Naive thymus-derived CD4-positive, alpha-beta T cell (primary cell): ENCODE measurements around the gene HNRNPM. TPM values are rescaled to one million over a fixed set of nuclear protein-coding genes. Genes with fewer than 3 reads are reported as not detected.

Experiments
- ATAC-seq: fragments of 150-1000 bp; cut with Tn5 transposase; 2 replicates; pipeline ENCODE4 v1.10.0; 2021; ENCODE audit warnings: mild to moderate bottlenecking, moderate library complexity
- CTCF ChIA-PET: fragments of 350-600 bp; sonication (Branson Sonifier 250); formaldehyde crosslinking; loops from one replicate; lab custom pipeline; 2021; ENCODE audit warnings: antibody characterized with exemption; lab: Charles Lee
- POLR2A ChIA-PET: fragments of 350-600 bp; sonication (Branson Sonifier 250); formaldehyde crosslinking; loops from one replicate; lab custom pipeline; 2021; ENCODE audit warnings: antibody characterized with exemption, inconsistent platforms; lab: Charles Lee
- DNase-seq, 9 donors: peaks; one replicate each; pipeline versions ENCODE4 v3.0.0 to v3.0.0-alpha.2; 2020 to 2022; ENCODE audit warnings: mixed read lengths in 1 of 9
- H3K27ac ChIP-seq: one replicate; pipeline ENCODE4 v1.7.0; 2013; ENCODE audit warnings: mild to moderate bottlenecking, low read depth, low read length, moderate library complexity
- H3K27me3 ChIP-seq, 2 donors: one replicate each; pipeline ENCODE4 v1.7.0; 2013; ENCODE audit warnings: low read length in 2 of 2, mild to moderate bottlenecking in 2 of 2, moderate library complexity in 2 of 2; ENCODE audit not compliant: control insufficient read depth in 2 of 2, insufficient read depth in 2 of 2
- H3K36me3 ChIP-seq, 3 experiments: 1 replicate in 2 of 3; 2 replicates in 1 of 3; pipeline ENCODE4 v1.7.0; 2013; ENCODE audit warnings: low read length in 3 of 3, mild to moderate bottlenecking in 3 of 3, moderate library complexity in 1 of 3; ENCODE audit not compliant: insufficient read depth in 3 of 3, control insufficient read depth in 2 of 3
- H3K4me1 ChIP-seq, 2 donors: one replicate each; pipeline ENCODE4 v1.7.0; 2013; ENCODE audit warnings: low read length in 2 of 2, mild to moderate bottlenecking in 2 of 2, moderate library complexity in 1 of 2; ENCODE audit not compliant: control insufficient read depth in 2 of 2, insufficient read depth in 2 of 2
- H3K4me3 ChIP-seq: 2 replicates; pipeline ENCODE4 v1.7.0; 2013; ENCODE audit warnings: mild to moderate bottlenecking, low read length
- H3K9me3 ChIP-seq, 3 experiments: 1 replicate in 2 of 3; 2 replicates in 1 of 3; pipeline ENCODE4 v1.7.0; 2013; ENCODE audit warnings: low read length in 3 of 3; ENCODE audit not compliant: control insufficient read depth in 2 of 3
- H3K27ac Mint-ChIP-seq, 9 donors: one replicate each; pipeline ENCODE4 v1.8.0; 2020 to 2022; ENCODE audit warnings: mixed read lengths in 9 of 9, mild to moderate bottlenecking in 8 of 9, moderate library complexity in 5 of 9, inconsistent platforms in 2 of 9
- H3K27me3 Mint-ChIP-seq, 5 donors: one replicate each; pipeline ENCODE4 v1.8.0; 2021 to 2022; ENCODE audit warnings: mixed read lengths in 5 of 5, mild to moderate bottlenecking in 1 of 5
- H3K36me3 Mint-ChIP-seq, 5 donors: one replicate each; pipeline ENCODE4 v1.8.0; 2020 to 2022; ENCODE audit warnings: mixed read lengths in 5 of 5, mild to moderate bottlenecking in 3 of 5, inconsistent platforms in 1 of 5
- H3K4me1 Mint-ChIP-seq, 7 donors: one replicate each; pipeline ENCODE4 v1.8.0; 2020 to 2022; ENCODE audit warnings: mixed read lengths in 7 of 7, mild to moderate bottlenecking in 3 of 7, inconsistent platforms in 1 of 7
- H3K4me3 Mint-ChIP-seq, 10 donors: one replicate each; pipeline ENCODE4 v1.8.0; 2020 to 2022; ENCODE audit warnings: mild to moderate bottlenecking in 10 of 10, mixed read lengths in 10 of 10, moderate library complexity in 6 of 10, inconsistent platforms in 2 of 10
- H3K9me3 Mint-ChIP-seq, 11 donors: one replicate each; pipeline ENCODE4 v1.8.0; 2020 to 2022; ENCODE audit warnings: mixed read lengths in 11 of 11, mild to moderate bottlenecking in 4 of 11, inconsistent platforms in 1 of 11, moderate library complexity in 1 of 11
- intact Hi-C, 2 donors: fragments of 100-400 bp; cut with micrococcal nuclease; formaldehyde crosslinking; loops; one replicate each; pipeline ENCODE4 v1.15.1; 2023
- polyA plus RNA-seq, 2 donors: library from polyadenylated mRNA; unstranded; fragments of 300-500 nt; fragmentation: Illumina TruSeq; gene quantifications; one replicate each; pipeline ENCODE4 v1.2.3, GENCODE V29; 2021
- total RNA-seq, 6 experiments: library from RNA in 5 of 6; stranded (reverse) in 5 of 6; gene quantifications; 1 replicate in 5 of 6; 2 replicates in 1 of 6; pipeline ENCODE4 v1.2.3 and lab custom pipeline; 2021 to 2026

Gene HNRNPM
- total and polyA plus RNA-seq, 7 experiments from 2014 or later: 175 to 378 (median 272) TPM

GRCh38 chr19:8446061-8446709, 1.4 kb downstream of the HNRNPM start:
- DNase-seq (no peak), ATAC-seq (no peak)
- no peaks in the 10 kb centered on the region for H3K27me3 Mint-ChIP-seq
- peaks cover 39 to 62% (median 49%) of the 10 kb centered on the region in 7 donors for H3K4me1 Mint-ChIP-seq
- H3K4me3 ChIP-seq: peak overlapping the region; percentile 89
- CTCF ChIA-PET: interaction anchor here (0.8 to 2.1 kb wide), 3 partner anchors 10 to 133 kb away, joined by 3 to 6 read pairs (median 6); no protein-coding TSS in a partner anchor
- peaks cover 39 to 45% of the 10 kb centered on the region in 2 donors for H3K4me1 ChIP-seq
- peak overlapping the region; percentile 98 for H3K27ac ChIP-seq
- H3K27ac Mint-ChIP-seq: peak overlapping the region; percentile 87 to 95 (median 91)
- intact Hi-C loops: loop anchor here in 1 of 2 donors (5.0 kb wide), 1 partner anchor 139 kb away; the partner anchor contains the start of gene CD320
- H3K9me3 Mint-ChIP-seq: peaks cover 0 to 2% (median 0%) of the 10 kb centered on the region in 11 donors
- H3K4me3 Mint-ChIP-seq: peak overlapping the region; percentile 85 to 99 (median 93)
- H3K36me3 ChIP-seq: peaks cover 3 to 13% (median 4%) of the 10 kb centered on the region in 3 experiments
- H3K27me3 ChIP-seq: no peaks in the 10 kb centered on the region
- peaks cover 4 to 18% (median 12%) of the 10 kb centered on the region in 5 donors for H3K36me3 Mint-ChIP-seq
- POLR2A ChIA-PET: interaction anchor here (0.5 to 4.0 kb wide), 11 partner anchors 10 to 153 kb away, joined by 3 to 32 read pairs (median 4); partner anchors contain the start of genes MARCHF2 and ZNF414
- H3K9me3 ChIP-seq: no peaks in the 10 kb centered on the region

GRCh38 chr19:8449830-8450229, 5.1 kb downstream of the HNRNPM start:
- Mint-ChIP-seq H3K4me3 (peak overlapping the region in 9 of 10 donors; percentile 7 to 72 (median 52)), H3K9me3 (peaks cover 0 to under 1% (median 0%) of the 10 kb centered on the region in 11 donors), H3K36me3 (peaks cover 1 to 31% (median 13%) of the 10 kb centered on the region in 5 donors), H3K27ac (peak overlapping the region in 5 of 9 donors; percentile 18 to 56 (median 48)), H3K27me3 (no peaks in the 10 kb centered on the region), H3K4me1 (peaks cover 64 to 90% (median 77%) of the 10 kb centered on the region in 7 donors)
- POLR2A ChIA-PET: interaction anchor here (1.4 kb wide), 1 partner anchor 41 kb away, joined by 3 read pairs; no protein-coding TSS in a partner anchor
- H3K27me3 ChIP-seq: no peaks in the 10 kb centered on the region
- intact Hi-C loops: loop anchor here in 1 of 2 donors (5.0 kb wide), 1 partner anchor 143 kb away; the partner anchor contains the start of gene CD320
- H3K9me3 ChIP-seq: no peaks in the 10 kb centered on the region
- no peak for ATAC-seq
- H3K36me3 ChIP-seq: peaks cover 7 to 35% (median 8%) of the 10 kb centered on the region in 3 experiments
- CTCF ChIA-PET: interaction anchor here (1.0 kb wide), 1 partner anchor 48 kb away, joined by 3 read pairs; no protein-coding TSS in a partner anchor
- DNase-seq: no peak
- peaks cover 60 to 68% of the 10 kb centered on the region in 2 donors for H3K4me1 ChIP-seq
- no peak overlapping the region for H3K4me3 ChIP-seq
- H3K27ac ChIP-seq: no peak overlapping the region

- peaks cover 13 to 42% (median 17%) of the 10 kb centered on the region in 3 experiments for H3K36me3 ChIP-seq
- H3K36me3 Mint-ChIP-seq: peaks cover 0 to 34% (median 12%) of the 10 kb centered on the region in 5 donors
- no peaks in the 10 kb centered on the region for H3K27me3 Mint-ChIP-seq
- intact Hi-C loops: no loop called here
- no peak overlapping the region for H3K4me3 ChIP-seq
- H3K4me1 ChIP-seq: peaks cover 55 to 64% of the 10 kb centered on the region in 2 donors
- POLR2A ChIA-PET: interaction anchor here (0.6 to 1.2 kb wide), 3 partner anchors 11 to 1377 kb away, joined by 3 to 4 read pairs (median 3); partner anchors contain the start of gene ZNF414
- CTCF ChIA-PET: no interaction called here
- H3K27me3 ChIP-seq: no peaks in the 10 kb centered on the region
- DNase-seq (no peak), ATAC-seq (no peak)
- H3K27ac ChIP-seq: no peak overlapping the region
- peak overlapping the region in 7 of 9 donors; percentile 14 to 80 (median 46) for H3K27ac Mint-ChIP-seq
- H3K4me1 Mint-ChIP-seq: peaks cover 69 to 95% (median 83%) of the 10 kb centered on the region in 7 donors
- H3K4me3 Mint-ChIP-seq: peak overlapping the region; percentile 23 to 72 (median 62)
- H3K9me3 Mint-ChIP-seq: no peaks in the 10 kb centered on the region
- H3K9me3 ChIP-seq: no peaks in the 10 kb centered on the region
These were observed 6.6 kb downstream of the HNRNPM start for GRCh38 chr19:8451377-8451776.

- Histone ChIP-seq H3K9me3 (no peaks in the 10 kb centered on the region), H3K4me3 (no peak overlapping the region), H3K4me1 (peaks cover 49 to 59% of the 10 kb centered on the region in 2 donors), H3K27me3 (no peaks in the 10 kb centered on the region), H3K36me3 (peaks cover 17 to 47% (median 18%) of the 10 kb centered on the region in 3 experiments), H3K27ac (peak overlapping the region; percentile 8)
- Mint-ChIP-seq H3K36me3 (peaks cover 0 to 35% (median 14%) of the 10 kb centered on the region in 5 donors), H3K4me1 (peaks cover 72 to 95% (median 84%) of the 10 kb centered on the region in 7 donors), H3K27ac (peak overlapping the region in 6 of 9 donors; percentile 14 to 72 (median 46)), H3K9me3 (no peaks in the 10 kb centered on the region), H3K27me3 (no peaks in the 10 kb centered on the region), H3K4me3 (peak overlapping the region; percentile 23 to 72 (median 58))
- no peak for DNase-seq
- POLR2A ChIA-PET: interaction anchor here (0.6 kb wide), 1 partner anchor 10 kb away, joined by 3 read pairs; no protein-coding TSS in a partner anchor
- ATAC-seq: peak; percentile 46
- CTCF ChIA-PET: no interaction called here
- intact Hi-C loops: no loop called here
These were observed 7.1 kb downstream of the HNRNPM start for GRCh38 chr19:8451885-8452284.

GRCh38 chr19:8452446-8453123, 7.8 kb downstream of the HNRNPM start:
- ChIA-PET CTCF (interaction anchor here (1.2 kb wide), 1 partner anchor 10 kb away, joined by 3 read pairs; no protein-coding TSS in a partner anchor), POLR2A (interaction anchor here (1.1 kb wide), 1 partner anchor 12 kb away, joined by 4 read pairs; no protein-coding TSS in a partner anchor)
- H3K4me1 ChIP-seq: peaks cover 43 to 54% of the 10 kb centered on the region in 2 donors

GRCh38 chr19:8453616-8454015, 8.8 kb downstream of the HNRNPM start:
- no peak overlapping the region for H3K27ac ChIP-seq
- peak overlapping the region in 3 of 10 donors; percentile 55 to 71 (median 56) for H3K4me3 Mint-ChIP-seq
- peaks cover 42 to 48% of the 10 kb centered on the region in 2 donors for H3K4me1 ChIP-seq
- H3K4me3 ChIP-seq: no peak overlapping the region
- H3K27ac Mint-ChIP-seq: peak overlapping the region in 5 of 9 donors; percentile 21 to 65 (median 36)
- H3K9me3 Mint-ChIP-seq: no peaks in the 10 kb centered on the region
- no peaks in the 10 kb centered on the region for H3K9me3 ChIP-seq
- ChIA-PET POLR2A (interaction anchor here (1.1 kb wide), 1 partner anchor 11 kb away, joined by 4 read pairs; no protein-coding TSS in a partner anchor), CTCF (interaction anchor here (0.6 to 1.2 kb wide), 2 partner anchors 9 to 30 kb away, joined by 3 read pairs; no protein-coding TSS in a partner anchor)
- intact Hi-C loops: no loop called here
- H3K36me3 Mint-ChIP-seq: peaks cover 0 to 24% (median 13%) of the 10 kb centered on the region in 5 donors
- H3K27me3 Mint-ChIP-seq: no peaks in the 10 kb centered on the region
- H3K27me3 ChIP-seq: no peaks in the 10 kb centered on the region
- peaks cover 16 to 61% (median 20%) of the 10 kb centered on the region in 3 experiments for H3K36me3 ChIP-seq
- DNase-seq (no peak), ATAC-seq (no peak)
- peaks cover 71 to 94% (median 88%) of the 10 kb centered on the region in 7 donors for H3K4me1 Mint-ChIP-seq

More at GRCh38 chr19:8452446-8453123, 7.8 kb downstream of the HNRNPM start:
- no peaks in the 10 kb centered on the region for H3K9me3 ChIP-seq
- Mint-ChIP-seq H3K4me1 (peaks cover 70 to 95% (median 84%) of the 10 kb centered on the region in 7 donors), H3K27me3 (no peaks in the 10 kb centered on the region), H3K4me3 (peak overlapping the region in 8 of 10 donors; percentile 30 to 72 (median 63)), H3K27ac (peak overlapping the region in 6 of 9 donors; percentile 44 to 82 (median 57)), H3K36me3 (peaks cover 0 to 29% (median 8%) of the 10 kb centered on the region in 5 donors), H3K9me3 (no peaks in the 10 kb centered on the region)
- H3K36me3 ChIP-seq: peaks cover 16 to 50% (median 20%) of the 10 kb centered on the region in 3 experiments
- DNase-seq: no peak
- no peaks in the 10 kb centered on the region for H3K27me3 ChIP-seq
- H3K27ac ChIP-seq: no peak overlapping the region
- intact Hi-C loops: no loop called here
- no peak for ATAC-seq
- H3K4me3 ChIP-seq: no peak overlapping the region
